Nephron progenitor cell (in vitro differentiated cells): ENCODE measurements around the gene CEPT1.

ENCODE experiments used
- DNase-seq: peaks from one replicate; pipeline ENCODE4 v3.0.0; 2021
- H3K27ac Mint-ChIP-seq: 2 replicates; pipeline ENCODE4 v1.8.0; 2021; ENCODE audit warnings: mild to moderate bottlenecking, moderate library complexity, mixed read lengths
- H3K27me3 Mint-ChIP-seq: 2 replicates; pipeline ENCODE4 v1.8.0; 2021; ENCODE audit warnings: mild to moderate bottlenecking, low read depth, mixed read lengths; ENCODE audit not compliant: poor library complexity
- H3K36me3 Mint-ChIP-seq: 2 replicates; pipeline ENCODE4 v1.8.0; 2021; ENCODE audit warnings: low read depth, mixed read lengths
- H3K4me1 Mint-ChIP-seq: 2 replicates; pipeline ENCODE4 v1.8.0; 2021; ENCODE audit warnings: mixed read lengths
- H3K4me3 Mint-ChIP-seq: 2 replicates; pipeline ENCODE4 v1.8.0; 2021; ENCODE audit warnings: mild to moderate bottlenecking, moderate library complexity, mixed read lengths
- H3K9me3 Mint-ChIP-seq: 2 replicates; pipeline ENCODE4 v1.8.0; 2021; ENCODE audit warnings: mild to moderate bottlenecking, moderate library complexity, mixed read lengths
- TF ChIP-seq, protein P1 (sequence below): fragments of 200-600 bp; sonication (generic); IDR thresholded peaks from 2 replicates; pipeline ENCODE4 v1.5.0; 2021; ENCODE audit warnings: antibody characterized with exemption

The CEPT1 gene

DNA sequence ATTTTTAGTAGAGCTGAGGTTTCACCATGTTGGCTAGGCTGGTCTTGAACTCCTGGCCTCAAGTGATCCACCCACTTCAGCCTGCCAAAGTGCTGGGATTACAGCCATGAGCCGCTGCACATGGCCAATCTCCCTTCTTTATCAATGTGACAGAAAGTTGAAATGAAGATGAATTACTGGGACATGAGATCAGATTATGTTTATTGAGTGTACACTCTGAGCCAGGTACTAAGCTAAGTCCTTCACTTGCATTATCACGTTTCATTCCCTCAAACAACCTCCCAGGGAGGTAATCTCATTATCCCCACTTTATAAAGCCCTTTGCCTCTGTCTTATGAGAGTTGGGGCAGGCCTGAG is 81.2 kb downstream of the CEPT1 start:
- no peaks in the 10 kb centered on the region for H3K36me3 Mint-ChIP-seq
- peaks cover 6% of the 10 kb centered on the region for H3K27me3 Mint-ChIP-seq
- no peak for DNase-seq
- peaks cover 12% of the 10 kb centered on the region for H3K4me1 Mint-ChIP-seq
- no peak overlapping the region for H3K27ac Mint-ChIP-seq
- no peak overlapping the region for H3K4me3 Mint-ChIP-seq
- TF ChIP-seq, protein P1, sequence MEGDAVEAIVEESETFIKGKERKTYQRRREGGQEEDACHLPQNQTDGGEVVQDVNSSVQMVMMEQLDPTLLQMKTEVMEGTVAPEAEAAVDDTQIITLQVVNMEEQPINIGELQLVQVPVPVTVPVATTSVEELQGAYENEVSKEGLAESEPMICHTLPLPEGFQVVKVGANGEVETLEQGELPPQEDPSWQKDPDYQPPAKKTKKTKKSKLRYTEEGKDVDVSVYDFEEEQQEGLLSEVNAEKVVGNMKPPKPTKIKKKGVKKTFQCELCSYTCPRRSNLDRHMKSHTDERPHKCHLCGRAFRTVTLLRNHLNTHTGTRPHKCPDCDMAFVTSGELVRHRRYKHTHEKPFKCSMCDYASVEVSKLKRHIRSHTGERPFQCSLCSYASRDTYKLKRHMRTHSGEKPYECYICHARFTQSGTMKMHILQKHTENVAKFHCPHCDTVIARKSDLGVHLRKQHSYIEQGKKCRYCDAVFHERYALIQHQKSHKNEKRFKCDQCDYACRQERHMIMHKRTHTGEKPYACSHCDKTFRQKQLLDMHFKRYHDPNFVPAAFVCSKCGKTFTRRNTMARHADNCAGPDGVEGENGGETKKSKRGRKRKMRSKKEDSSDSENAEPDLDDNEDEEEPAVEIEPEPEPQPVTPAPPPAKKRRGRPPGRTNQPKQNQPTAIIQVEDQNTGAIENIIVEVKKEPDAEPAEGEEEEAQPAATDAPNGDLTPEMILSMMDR: no peak
- no peaks in the 10 kb centered on the region for H3K9me3 Mint-ChIP-seq

DNA sequence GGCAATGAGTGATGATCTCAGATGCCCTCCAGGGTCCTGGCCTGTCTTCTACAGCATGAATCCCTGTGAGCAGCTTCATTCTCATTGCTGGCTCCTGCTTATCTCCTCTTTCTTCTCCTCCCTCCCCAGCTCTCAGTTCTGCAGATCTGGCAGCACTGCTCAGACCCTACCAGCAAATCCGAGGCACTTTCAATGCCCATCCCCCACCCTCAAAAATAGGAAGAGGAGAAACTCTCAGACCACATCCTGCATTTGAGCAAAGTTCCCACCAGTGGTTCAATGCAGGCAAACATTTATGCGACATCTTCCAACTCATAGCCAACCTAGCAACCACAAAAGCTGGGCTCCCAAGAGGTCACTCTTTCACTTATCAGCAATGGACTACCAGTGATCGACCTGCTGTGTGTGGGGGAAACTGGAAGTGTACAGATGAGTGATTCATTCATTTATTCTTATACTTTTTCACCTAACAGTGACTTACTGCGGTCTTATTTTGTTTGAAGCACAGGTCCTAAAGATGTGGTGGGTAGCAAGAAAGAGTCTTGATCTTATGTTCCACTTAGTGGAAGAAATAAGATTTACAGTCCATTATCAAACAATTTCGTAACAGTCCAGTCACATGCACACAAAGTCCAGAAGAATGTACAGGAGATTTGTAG is 81.7 kb downstream of the CEPT1 start:
- H3K9me3 Mint-ChIP-seq: no peaks in the 10 kb centered on the region
- TF ChIP-seq, protein P1: no peak
- no peak overlapping the region for H3K4me3 Mint-ChIP-seq
- H3K27me3 Mint-ChIP-seq: peaks cover 6% of the 10 kb centered on the region
- no peak for DNase-seq
- no peak overlapping the region for H3K27ac Mint-ChIP-seq
- H3K36me3 Mint-ChIP-seq: no peaks in the 10 kb centered on the region
- peaks cover 7% of the 10 kb centered on the region for H3K4me1 Mint-ChIP-seq

DNA sequence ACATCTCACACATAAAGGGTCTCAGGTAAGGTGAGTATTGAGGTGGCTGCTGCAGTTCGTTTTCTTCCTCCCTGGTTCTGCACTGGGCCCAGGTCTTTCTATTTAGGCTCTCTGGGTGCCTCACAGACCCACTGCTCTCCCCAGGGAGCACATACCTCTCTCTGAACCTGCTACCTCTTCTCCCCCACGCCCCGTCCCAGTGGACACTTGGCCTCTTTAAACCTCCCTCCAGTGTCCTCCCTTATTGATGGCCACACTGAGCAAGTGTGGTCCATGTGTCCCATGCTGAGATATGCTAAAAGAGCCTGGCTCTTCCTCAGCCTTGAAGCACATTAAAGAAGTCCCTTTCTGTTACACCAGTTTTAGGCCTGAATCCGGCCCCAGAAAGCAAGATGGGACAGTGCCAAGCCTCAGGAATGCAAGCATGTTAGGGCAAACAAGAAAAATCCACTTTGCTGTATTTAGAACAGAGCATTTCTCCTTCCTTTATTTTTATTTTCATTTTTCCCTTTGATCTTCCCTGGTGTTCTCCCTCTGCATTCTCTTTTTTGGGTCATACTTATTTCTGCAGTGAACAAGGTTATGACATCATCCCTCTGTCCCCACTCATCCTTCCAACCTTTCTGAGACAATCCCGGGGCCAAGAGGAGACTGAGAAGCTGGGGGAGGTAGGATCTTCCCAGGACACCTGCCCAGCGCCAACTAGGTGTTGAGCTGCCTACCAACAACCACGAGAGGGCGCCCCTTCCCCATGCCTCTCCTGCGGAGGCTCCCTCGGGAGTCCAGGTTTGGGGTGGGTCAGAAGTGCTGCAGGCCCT is 82.5 kb downstream of the CEPT1 start:
- Mint-ChIP-seq H3K4me1 (peaks cover 5% of the 10 kb centered on the region), H3K9me3 (no peaks in the 10 kb centered on the region), H3K36me3 (no peaks in the 10 kb centered on the region), H3K27ac (no peak overlapping the region), H3K27me3 (peaks cover 6% of the 10 kb centered on the region), H3K4me3 (no peak overlapping the region)
- TF ChIP-seq, protein P1: peak; percentile 85
- peak; percentile 85 for DNase-seq

DNA sequence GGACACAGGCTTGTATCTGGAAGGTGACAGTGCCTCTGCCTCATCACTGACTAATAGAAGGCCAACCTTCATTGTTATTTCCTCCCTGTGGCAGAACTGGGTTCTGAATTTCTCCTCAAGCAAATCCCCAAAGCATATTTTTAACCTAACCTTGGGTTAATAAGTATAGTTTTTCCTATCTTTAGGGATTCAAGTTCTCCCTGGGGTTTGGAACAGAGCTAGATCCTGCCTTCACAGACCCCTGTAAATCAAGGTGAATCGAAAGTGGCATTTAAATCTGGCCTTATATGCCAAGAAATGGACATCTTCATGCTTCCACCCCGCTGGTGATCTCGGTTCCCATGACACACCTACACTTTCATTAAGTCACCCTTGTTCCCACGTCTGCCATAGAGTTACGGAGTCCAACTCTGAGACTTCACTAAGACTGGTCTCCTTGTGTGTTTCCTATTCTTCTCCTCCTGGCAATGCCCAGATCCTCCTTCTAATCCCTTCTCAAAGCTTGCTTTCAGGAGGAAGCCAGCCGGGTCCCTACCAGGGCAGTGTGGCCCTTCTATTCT is 83.2 kb downstream of the CEPT1 start:
- Mint-ChIP-seq H3K4me1 (peaks cover 5% of the 10 kb centered on the region), H3K4me3 (no peak overlapping the region), H3K27ac (no peak overlapping the region), H3K27me3 (peaks cover 6% of the 10 kb centered on the region), H3K9me3 (no peaks in the 10 kb centered on the region), H3K36me3 (no peaks in the 10 kb centered on the region)
- DNase-seq: no peak
- TF ChIP-seq, protein P1: no peak

DNA sequence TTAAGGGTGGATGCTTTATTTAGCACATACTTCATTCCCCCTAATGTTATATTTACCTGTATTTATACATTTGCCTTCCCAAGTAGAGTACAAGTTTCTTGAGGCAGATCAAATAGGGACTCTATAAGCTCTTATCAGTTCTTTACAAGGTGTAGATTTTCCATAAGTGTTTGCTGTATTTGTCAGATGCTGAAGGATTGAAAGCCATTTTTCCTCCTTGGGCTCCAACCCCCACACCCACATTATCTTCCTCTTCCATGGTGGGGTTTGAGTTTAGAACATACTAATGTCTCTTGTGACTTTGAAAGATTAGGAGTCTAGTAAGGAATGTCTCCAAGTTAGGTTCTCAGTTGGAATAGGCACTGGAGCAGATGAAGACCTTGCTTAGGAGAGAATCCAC is 85.1 kb downstream of the CEPT1 start:
- H3K27me3 Mint-ChIP-seq: peaks cover 3% of the 10 kb centered on the region
- H3K27ac Mint-ChIP-seq: no peak overlapping the region
- no peak for DNase-seq
- H3K9me3 Mint-ChIP-seq: no peaks in the 10 kb centered on the region
- no peaks in the 10 kb centered on the region for H3K36me3 Mint-ChIP-seq
- H3K4me1 Mint-ChIP-seq: peaks cover 5% of the 10 kb centered on the region
- H3K4me3 Mint-ChIP-seq: no peak overlapping the region
- TF ChIP-seq, protein P1: no peak
